Natural killer cell (primary cell): ENCODE data around the gene ARL1. TPM values are rescaled to one million over a fixed set of nuclear protein-coding genes. Genes with fewer than 3 reads are reported as not detected.

Source experiments
- total RNA-seq, 4 donors: library from RNA; stranded (reverse); fragments of 120-200 nt in 1 of 4; gene quantifications; one replicate each; pipeline versions ENCODE4 v1.2.3 to v1.2.4, GENCODE V29; 2013 to 2022

The ARL1 gene
- total RNA-seq, 3 donors from 2014 or later (not counting 1 experiment from before 2014, with no cell fraction given): 32.0 to 32.6 (median 32.2) TPM

Other genes with a start within 250 kb of the ARL1 start
- not detected for gene SLC5A8, start 197.5 kb downstream of the ARL1 start, total RNA-seq
- gene UTP20, start 127.7 kb downstream of the ARL1 start, total RNA-seq: 10 to 100 TPM in 1 of 3 donors, 1 to 10 TPM in 2; 7.1 to 10.2 (median 9.0) TPM
- gene SPIC, start 67.6 kb upstream of the ARL1 start, total RNA-seq: under 1 TPM in 1 of 3 donors, not detected in 2; 0.24 TPM
- gene MYBPC1, start 187.2 kb upstream of the ARL1 start, total RNA-seq: not detected